NB4 (cell line): ENCODE results near the gene SFXN5.

Source experiments
- MYC ChIP-seq: IDR thresholded peaks from 2 replicates; pipeline ENCODE4 v1.6.1; 2011; ENCODE audit warnings: low read depth, low read length
- POLR2A ChIP-seq: IDR thresholded peaks from 2 replicates; pipeline ENCODE4 v1.6.1; 2011; ENCODE audit warnings: mild to moderate bottlenecking; ENCODE audit not compliant: insufficient read length; ENCODE audit errors: extremely low read depth
- TF ChIP-seq, protein P1 (sequence below): IDR thresholded peaks from one replicate; pipeline ENCODE4 v1.5.1; 2012; ENCODE audit warnings: low read depth, low read length
- TF ChIP-seq, protein P2 (sequence below): IDR thresholded peaks from 2 replicates; pipeline ENCODE4 v1.6.1; 2011; ENCODE audit warnings: low read depth, low read length

DNA sequence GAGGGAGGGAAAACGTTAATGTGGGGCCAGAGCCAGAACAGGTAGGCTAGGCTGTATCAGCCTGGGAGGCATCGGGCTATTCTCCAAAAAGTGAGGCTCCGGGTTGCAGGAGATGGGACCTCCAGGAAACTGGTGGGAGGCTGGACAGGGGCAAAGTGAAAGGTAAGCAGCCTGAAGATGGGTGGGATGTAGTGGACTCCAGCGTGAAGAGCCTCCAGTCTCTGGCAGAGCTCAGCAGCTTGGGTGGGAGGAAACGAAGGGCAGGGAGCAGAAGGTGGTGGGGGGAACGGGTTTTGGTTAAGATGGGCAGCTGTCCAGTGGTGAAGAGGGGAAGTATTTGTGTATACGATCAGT, 157.3 kb downstream of the SFXN5 start:
- TF ChIP-seq, protein P1, sequence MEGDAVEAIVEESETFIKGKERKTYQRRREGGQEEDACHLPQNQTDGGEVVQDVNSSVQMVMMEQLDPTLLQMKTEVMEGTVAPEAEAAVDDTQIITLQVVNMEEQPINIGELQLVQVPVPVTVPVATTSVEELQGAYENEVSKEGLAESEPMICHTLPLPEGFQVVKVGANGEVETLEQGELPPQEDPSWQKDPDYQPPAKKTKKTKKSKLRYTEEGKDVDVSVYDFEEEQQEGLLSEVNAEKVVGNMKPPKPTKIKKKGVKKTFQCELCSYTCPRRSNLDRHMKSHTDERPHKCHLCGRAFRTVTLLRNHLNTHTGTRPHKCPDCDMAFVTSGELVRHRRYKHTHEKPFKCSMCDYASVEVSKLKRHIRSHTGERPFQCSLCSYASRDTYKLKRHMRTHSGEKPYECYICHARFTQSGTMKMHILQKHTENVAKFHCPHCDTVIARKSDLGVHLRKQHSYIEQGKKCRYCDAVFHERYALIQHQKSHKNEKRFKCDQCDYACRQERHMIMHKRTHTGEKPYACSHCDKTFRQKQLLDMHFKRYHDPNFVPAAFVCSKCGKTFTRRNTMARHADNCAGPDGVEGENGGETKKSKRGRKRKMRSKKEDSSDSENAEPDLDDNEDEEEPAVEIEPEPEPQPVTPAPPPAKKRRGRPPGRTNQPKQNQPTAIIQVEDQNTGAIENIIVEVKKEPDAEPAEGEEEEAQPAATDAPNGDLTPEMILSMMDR: no peak
- TF ChIP-seq, protein P2, sequence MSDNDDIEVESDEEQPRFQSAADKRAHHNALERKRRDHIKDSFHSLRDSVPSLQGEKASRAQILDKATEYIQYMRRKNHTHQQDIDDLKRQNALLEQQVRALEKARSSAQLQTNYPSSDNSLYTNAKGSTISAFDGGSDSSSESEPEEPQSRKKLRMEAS: no peak
- TF ChIP-seq POLR2A: no peak
- TF ChIP-seq MYC: no peak
